Activated CD8-positive, alpha-beta memory T cell treated with anti-CD3 and anti-CD28 coated beads, Interleukin-2, amount 50 U/mL, for 1 hour (primary cell): ENCODE data around the gene GABRB1.

Experiments
- DNase-seq: peaks from one replicate; pipeline ENCODE4 v3.0.0-alpha.2; 2020; ENCODE audit errors: extremely low read depth

GABRB1 gene

DNA sequence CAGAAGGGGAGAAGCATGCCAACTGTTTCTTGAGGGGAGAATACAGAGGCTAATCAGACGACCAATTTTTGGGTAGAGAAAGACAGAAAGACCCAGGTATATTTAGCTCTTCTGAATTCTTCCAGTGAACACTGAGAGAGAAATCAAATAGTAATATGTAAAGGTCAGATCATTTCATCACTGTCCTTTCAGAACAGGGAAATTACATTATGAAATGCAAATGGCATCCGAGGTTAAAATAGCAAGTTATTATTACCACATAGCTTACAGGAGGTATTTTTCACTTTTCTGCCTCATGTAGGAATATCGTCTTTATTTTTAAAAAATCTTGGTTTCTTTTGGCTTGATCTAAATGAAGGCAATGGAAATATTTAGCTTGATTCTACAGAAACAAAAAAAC, 18.0 kb downstream of the GABRB1 start:
- no peak for DNase-seq

- DNase-seq: no peak
These were observed 19.7 kb downstream of the GABRB1 start for GRCh38 chr4:47050761-47051725.

GRCh38 chr4:47053485-47053884, 22.1 kb downstream of the GABRB1 start:
- DNase-seq: no peak

DNA sequence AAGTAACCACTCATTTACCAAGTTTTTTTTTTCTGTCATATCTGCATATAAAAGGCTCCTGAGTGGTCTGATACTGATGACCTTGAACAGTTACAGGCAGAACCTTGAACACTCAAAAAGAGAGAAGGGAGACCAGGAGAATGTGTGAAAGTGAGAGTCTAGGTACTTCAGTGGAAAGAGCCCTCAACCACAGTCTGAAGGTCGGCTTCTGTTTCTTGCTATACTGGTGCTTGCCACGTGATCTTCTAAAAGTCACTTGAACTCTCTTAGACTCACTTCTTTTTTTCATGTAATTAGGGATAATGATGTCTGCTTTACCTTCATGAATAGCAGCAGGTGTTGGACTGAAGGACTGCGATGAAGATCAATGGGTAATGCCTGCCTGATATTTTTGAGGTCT, 22.8 kb downstream of the GABRB1 start:
- DNase-seq: no peak

- no peak for DNase-seq
These were observed 26.6 kb downstream of the GABRB1 start for GRCh38 chr4:47057991-47058390.

GRCh38 chr4:47060561-47060960, 29.2 kb downstream of the GABRB1 start:
- no peak for DNase-seq

DNA sequence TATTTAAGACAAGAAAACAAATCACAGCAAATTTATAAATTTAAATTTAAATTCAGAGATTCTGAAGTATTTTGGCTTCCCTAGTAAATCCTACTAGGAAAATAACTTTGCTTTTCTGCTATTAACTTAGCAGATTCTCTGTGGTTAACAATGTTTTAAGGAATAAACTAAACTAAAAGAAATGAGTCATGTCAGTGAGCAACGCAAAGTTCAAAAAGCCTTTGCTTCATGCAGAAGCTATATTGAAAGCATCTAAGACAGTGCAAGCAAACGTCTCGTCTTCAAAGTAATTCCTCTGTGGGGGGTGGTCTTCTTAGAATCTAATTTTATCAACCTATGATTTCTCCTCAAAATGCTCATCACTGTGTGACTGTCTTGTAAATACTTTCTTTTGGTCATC, 30.1 kb downstream of the GABRB1 start:
- DNase-seq: no peak

- DNase-seq: no peak
These were observed 33.7 kb downstream of the GABRB1 start for GRCh38 chr4:47065051-47065481.

- DNase-seq: no peak
These were observed 37.6 kb downstream of the GABRB1 start for GRCh38 chr4:47068986-47069385.

DNA sequence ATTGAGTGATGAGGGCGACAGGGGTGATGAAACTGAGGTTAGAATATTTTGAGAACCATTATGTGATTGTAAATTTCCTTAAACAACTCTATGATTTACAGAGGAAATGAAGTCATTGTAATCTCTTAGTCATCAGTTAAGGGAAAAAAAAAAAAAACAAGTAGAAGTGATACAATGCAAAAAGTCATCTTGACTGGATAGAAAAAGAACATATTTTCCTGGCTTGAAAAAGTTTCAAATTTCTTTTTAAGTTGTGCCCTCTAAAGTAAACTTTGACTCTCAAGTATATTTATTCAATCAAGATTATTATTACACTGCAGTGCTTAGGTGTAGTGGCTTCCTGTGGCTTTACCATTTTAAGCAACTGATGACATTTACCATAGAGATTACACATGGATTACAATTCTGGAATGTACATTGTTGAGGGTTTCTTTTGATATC, 40.6 kb downstream of the GABRB1 start:
- DNase-seq: no peak

DNA sequence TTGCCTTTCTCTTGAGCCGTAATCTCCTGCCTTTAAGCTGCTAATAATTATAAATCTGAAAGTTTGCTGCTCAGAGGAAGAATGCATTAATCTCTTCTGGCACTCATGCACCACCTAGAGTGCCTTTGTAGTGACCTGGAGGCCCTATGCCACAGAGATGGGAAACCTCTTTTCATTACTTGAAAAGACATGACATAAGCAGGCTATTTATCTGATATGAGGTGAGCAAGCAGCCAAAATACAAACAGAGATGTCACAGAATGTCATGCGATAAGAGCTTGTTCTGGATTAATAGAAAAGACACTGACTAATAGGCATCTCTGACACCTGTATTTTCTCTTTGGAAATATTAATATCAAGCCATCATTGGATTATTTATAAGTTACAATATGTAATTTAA, 42.3 kb downstream of the GABRB1 start:
- DNase-seq: no peak

DNA sequence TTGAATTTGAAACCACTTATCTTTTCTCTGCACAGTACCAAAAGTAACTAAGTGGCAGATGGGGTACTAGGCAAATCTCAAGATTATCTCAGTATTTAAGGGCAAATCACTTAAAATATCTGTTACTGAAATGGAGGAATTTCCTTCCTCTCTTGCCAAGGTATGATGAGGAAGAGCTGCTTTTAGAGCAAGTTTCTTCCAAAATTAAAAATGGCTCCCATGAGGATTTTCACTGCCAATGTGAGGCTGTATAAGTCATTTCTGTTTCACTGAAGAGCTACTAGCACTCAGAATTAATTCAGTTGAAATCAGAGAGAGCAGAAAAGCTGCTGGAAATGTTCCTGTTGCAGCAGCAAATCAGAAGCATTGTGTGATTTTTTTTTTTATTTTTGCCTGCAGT, 43.4 kb downstream of the GABRB1 start:
- DNase-seq: no peak

- no peak for DNase-seq
These were observed 43.9 kb downstream of the GABRB1 start for GRCh38 chr4:47075262-47075661.

DNA sequence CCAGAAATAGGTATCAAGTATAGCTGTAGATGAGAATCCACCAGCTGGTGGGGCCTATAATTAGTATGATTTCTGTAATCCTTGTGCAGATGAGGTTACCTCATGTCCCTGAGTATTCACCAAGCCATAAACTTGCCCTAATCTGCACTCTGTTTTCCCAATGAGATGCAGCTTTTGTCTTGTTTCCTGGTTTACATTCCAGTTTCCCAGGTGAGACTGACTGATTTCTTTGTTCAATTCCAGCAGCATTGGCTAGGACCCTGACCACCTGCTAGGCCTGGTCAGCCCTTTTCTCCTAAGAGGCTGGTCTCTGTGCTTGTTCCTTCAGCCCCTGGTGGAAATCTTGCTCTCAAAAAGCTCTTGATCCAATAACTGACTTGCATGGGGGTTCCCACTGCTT, 44.6 kb downstream of the GABRB1 start:
- no peak for DNase-seq

DNA sequence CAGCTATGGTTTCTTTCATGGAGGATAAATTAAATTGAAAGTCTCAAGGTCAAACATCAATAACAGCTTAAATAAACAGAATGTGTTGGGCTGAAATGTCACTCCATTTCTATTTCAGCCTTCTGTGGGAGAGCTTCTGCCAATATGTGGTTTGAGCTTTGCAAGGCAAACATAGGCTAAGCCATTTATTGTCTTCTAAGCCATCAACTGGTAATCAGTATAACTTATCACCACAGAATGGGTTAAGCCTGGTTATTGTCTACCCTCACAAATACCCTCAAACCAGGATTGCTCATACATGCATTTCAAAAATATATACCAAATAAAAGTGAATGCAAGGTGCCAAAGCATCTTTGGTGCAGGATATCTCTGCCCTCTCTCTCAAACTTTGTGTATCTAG, 52.7 kb downstream of the GABRB1 start:
- no peak for DNase-seq

DNA sequence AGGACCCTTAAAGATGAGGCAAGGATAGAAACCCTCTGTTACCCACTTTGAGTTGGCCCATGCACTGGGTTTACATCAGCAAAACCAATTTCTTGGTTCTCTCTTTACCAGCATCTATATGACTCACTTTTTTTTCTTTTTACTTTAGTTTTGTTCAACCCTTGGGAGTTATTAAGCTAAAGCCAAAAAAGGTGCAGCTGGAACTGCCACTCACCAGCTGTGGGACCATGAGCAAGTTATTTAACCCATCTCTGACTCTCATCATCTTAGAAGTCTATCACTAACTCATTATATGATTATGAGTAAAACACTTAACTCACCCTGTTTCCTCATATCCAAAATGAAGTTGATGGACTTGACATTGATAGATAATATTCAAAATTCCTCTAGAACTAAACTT, 53.4 kb downstream of the GABRB1 start:
- DNase-seq: no peak

GRCh38 chr4:47088298-47088697, 56.9 kb downstream of the GABRB1 start:
- no peak for DNase-seq

DNA sequence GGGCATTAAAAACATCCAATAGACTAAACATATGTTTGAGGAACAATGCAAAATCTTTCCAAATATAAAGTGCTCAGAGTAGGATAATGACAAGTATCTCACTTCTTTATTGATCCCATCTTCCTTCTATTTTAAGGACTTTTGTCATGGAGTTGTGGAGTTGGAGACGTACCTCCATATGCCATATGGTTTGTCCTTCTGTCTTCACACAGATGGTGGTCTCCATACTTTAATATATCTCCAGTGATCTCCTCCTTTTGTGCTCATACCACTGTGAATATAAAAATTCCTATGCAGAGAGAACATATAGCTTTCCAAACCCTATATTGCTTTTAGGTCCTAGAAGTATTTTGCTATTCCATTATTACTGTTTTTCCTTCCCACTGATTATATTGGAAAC, 64.5 kb downstream of the GABRB1 start:
- no peak for DNase-seq

DNA sequence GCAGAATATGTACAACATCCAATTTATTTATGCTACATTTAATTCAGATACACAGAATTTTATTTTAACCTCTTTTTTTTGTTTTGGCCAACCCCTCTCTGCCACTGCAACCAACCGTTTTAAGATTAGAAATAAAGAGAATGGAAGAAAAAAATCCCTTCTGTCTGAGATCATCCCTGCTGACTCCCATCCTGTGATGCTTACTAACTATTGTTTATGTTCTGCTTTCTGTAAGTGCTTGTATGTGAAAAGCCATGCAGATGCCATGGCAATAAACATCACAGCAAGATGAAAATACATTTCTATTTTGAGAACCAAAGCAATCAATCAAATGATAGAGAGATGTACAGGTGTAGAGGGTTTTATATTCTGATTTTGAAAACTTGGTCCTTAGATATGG, 70.1 kb downstream of the GABRB1 start:
- DNase-seq: no peak

GRCh38 chr4:47104986-47105385, 73.6 kb downstream of the GABRB1 start:
- no peak for DNase-seq

DNA sequence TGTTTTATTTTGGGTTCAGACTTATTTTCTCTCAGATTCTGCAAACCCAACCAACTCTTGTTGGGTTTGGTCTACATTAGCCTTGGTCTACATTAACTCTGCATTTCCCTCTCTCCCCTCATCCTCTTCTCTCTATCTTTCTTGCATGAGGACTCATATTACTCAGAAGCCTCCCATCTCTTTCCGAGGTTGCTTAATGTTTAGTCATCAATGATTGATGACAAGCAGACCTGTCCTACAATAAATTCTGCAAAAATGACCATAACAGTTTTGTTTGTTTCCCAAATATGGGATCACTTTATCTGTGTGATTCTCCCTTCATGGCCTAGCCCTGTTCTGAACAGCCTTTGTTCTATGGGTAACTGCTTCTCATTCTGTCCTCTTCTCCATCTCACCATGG, 75.2 kb downstream of the GABRB1 start:
- no peak for DNase-seq

DNA sequence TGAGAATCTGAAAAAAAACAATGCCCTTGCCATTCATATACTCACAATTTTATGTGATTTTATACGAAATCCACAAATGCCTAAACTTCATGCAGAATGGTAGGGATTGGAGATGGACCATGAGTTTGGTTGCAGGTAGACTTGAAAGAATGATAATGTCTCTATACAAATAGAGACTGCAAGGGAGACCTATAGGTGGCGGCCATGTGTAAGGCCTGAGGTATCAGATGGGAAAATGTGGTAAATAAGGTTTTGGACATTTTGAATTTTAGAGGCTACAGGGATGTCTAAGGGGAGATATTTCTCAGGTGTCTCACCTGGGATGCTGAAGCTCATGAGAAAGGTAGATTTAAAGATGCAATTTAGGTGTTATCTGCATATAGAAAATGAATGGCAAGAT, 78.0 kb downstream of the GABRB1 start:
- no peak for DNase-seq

- DNase-seq: no peak
These were observed 79.3 kb downstream of the GABRB1 start for GRCh38 chr4:47110546-47111132.
